SK-N-SH (cell line): ENCODE results near the gene ZNF319.

ENCODE experiments used
- CTCF ChIP-seq: fragments of 200-600 bp; sonication (generic); IDR thresholded peaks from 2 replicates; pipeline ENCODE4 v1.6.1; 2017; ENCODE audit warnings: antibody characterized with exemption, mild to moderate bottlenecking, moderate library complexity
- EP300 ChIP-seq, 2 experiments: IDR thresholded peaks; 2 replicates each; pipeline versions ENCODE4 v1.4.0 to v1.6.1; 2012; ENCODE audit warnings: borderline replicate concordance in 1 of 2, low read depth in 1 of 2, low read length in 1 of 2
- FOXJ3 ChIP-seq: sonication (generic); formaldehyde crosslinking; IDR thresholded peaks from 2 replicates; pipeline ENCODE4 v1.5.1; 2020; ENCODE audit warnings: mild to moderate bottlenecking, missing genetic modification reagents
- GATA2 ChIP-seq: sonication (generic); formaldehyde crosslinking; IDR thresholded peaks from 2 replicates; pipeline ENCODE4 v1.5.0; 2020; ENCODE audit warnings: mild to moderate bottlenecking, missing genetic modification reagents
- RCOR1 ChIP-seq: fragments of 150-350 bp; IDR thresholded peaks from 2 replicates; pipeline ENCODE4 v1.6.1; 2017; ENCODE audit warnings: antibody characterized with exemption, low read length
- REST ChIP-seq: IDR thresholded peaks from 2 replicates; pipeline ENCODE4 v1.6.1; 2012; ENCODE audit warnings: mild to moderate bottlenecking, low read depth, low read length, moderate library complexity
- TEAD4 ChIP-seq: IDR thresholded peaks from 2 replicates; pipeline ENCODE4 v1.4.0; 2012; ENCODE audit warnings: mild to moderate bottlenecking, borderline replicate concordance; ENCODE audit not compliant: insufficient read depth
- TF ChIP-seq, protein P1 (sequence below): IDR thresholded peaks from 2 replicates; pipeline ENCODE4; 2012
- TF ChIP-seq, protein P2 (sequence below): fragments of 150-350 bp; IDR thresholded peaks from 2 replicates; pipeline ENCODE4 v1.6.1; 2017; ENCODE audit warnings: antibody characterized with exemption, low read length, low read depth, borderline replicate concordance

- TF ChIP-seq RCOR1 (no peak), CTCF (no peak), REST (no peak), GATA2 (no peak), EP300 (IDR thresholded peaks at IDR 0.05; ENCODE audit: borderline replicate concordance in 1 of 2, low read depth in 1 of 2, low read length in 1 of 2) (no peak), TEAD4 (no peak), FOXJ3 (CRISPR knock-in tag) (no peak)
- TF ChIP-seq, protein P1, sequence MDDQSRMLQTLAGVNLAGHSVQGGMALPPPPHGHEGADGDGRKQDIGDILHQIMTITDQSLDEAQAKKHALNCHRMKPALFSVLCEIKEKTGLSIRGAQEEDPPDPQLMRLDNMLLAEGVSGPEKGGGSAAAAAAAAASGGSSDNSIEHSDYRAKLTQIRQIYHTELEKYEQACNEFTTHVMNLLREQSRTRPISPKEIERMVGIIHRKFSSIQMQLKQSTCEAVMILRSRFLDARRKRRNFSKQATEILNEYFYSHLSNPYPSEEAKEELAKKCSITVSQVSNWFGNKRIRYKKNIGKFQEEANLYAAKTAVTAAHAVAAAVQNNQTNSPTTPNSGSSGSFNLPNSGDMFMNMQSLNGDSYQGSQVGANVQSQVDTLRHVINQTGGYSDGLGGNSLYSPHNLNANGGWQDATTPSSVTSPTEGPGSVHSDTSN: no peak
- TF ChIP-seq, protein P2, sequence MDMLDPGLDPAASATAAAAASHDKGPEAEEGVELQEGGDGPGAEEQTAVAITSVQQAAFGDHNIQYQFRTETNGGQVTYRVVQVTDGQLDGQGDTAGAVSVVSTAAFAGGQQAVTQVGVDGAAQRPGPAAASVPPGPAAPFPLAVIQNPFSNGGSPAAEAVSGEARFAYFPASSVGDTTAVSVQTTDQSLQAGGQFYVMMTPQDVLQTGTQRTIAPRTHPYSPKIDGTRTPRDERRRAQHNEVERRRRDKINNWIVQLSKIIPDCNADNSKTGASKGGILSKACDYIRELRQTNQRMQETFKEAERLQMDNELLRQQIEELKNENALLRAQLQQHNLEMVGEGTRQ: no peak
Observed at GRCh38 chr16:57944970-57945739, 55.3 kb downstream of the ZNF319 start.
